H1 (cell line): Measurements from ENCODE around the gene HMCN2. TPM values are rescaled to one million over a fixed set of nuclear protein-coding genes. Genes with fewer than 3 reads are reported as not detected.

Source experiments
- CHD1 ChIP-seq: IDR thresholded peaks from 2 replicates; pipeline ENCODE4 v1.6.1; 2012; ENCODE audit warnings: low read depth, low read length, improper control_type of control experiment
- CTBP2 ChIP-seq: IDR thresholded peaks from 2 replicates; pipeline ENCODE4 v1.7.0; 2011; ENCODE audit warnings: borderline replicate concordance, mild to moderate bottlenecking, moderate library complexity, mixed read lengths, low read length; ENCODE audit not compliant: insufficient read depth, insufficient read length
- FOSL1 ChIP-seq: IDR thresholded peaks from 2 replicates; pipeline ENCODE4 v1.6.1; 2011; ENCODE audit warnings: mild to moderate bottlenecking, low read depth, low read length, moderate library complexity; ENCODE audit not compliant: insufficient read depth
- RNF2 ChIP-seq: fragments of 200-900, 300-1000 bp; sonication (generic); IDR thresholded peaks from 2 replicates; pipeline ENCODE4 v1.7.1; 2016; ENCODE audit warnings: borderline replicate concordance, low read depth, mild to moderate bottlenecking, antibody characterized with exemption, low read length; ENCODE audit not compliant: poor library complexity, severe bottlenecking; ENCODE audit errors: missing control alignments
- TEAD4 ChIP-seq: IDR thresholded peaks from 2 replicates; pipeline ENCODE4 v1.6.1; 2012; ENCODE audit warnings: low read depth, low read length, inconsistent platforms, mixed read lengths
- YY1 ChIP-seq: IDR thresholded peaks from 2 replicates; pipeline ENCODE4 v1.6.1; 2011; ENCODE audit warnings: low read depth, mild to moderate bottlenecking, low read length
- polyA plus RNA-seq, 7 experiments: library from polyadenylated mRNA; depleted of rRNA in 3 of 7; stranded (reverse) in 5 of 7; unstranded in 2 of 7; fragments of >200 nt in 5 of 7; fragments of 200-250 nt in 2 of 7; gene quantifications; 1 replicate in 5 of 7; 2 replicates in 1 of 7; 4 replicates in 1 of 7; pipeline versions ENCODE4 v1.2.1 to v1.2.3, GENCODE V29; 2011 to 2013; ENCODE audit warnings: missing spikeins in 2 of 7, mixed read lengths in 2 of 7
- total RNA-seq: library from RNA; stranded (reverse); fragmentation: NEBNext Ultra II Directional; extraction: Animal tissue kit (Norgen Biotek cat#: 25700); gene quantifications from 2 replicates; pipeline ENCODE4 v1.2.1, GENCODE V29; 2021
- TF ChIP-seq, protein P1 (sequence below): IDR thresholded peaks from 2 replicates; pipeline ENCODE4 v1.6.1; 2012; ENCODE audit warnings: inconsistent platforms

Gene HMCN2
- total and polyA plus RNA-seq, 2 of the 8 experiments (the other 6 are each of a cell fraction or from before 2014, with no cell fraction given) = 5.0 to 9.1 TPM

DNA sequence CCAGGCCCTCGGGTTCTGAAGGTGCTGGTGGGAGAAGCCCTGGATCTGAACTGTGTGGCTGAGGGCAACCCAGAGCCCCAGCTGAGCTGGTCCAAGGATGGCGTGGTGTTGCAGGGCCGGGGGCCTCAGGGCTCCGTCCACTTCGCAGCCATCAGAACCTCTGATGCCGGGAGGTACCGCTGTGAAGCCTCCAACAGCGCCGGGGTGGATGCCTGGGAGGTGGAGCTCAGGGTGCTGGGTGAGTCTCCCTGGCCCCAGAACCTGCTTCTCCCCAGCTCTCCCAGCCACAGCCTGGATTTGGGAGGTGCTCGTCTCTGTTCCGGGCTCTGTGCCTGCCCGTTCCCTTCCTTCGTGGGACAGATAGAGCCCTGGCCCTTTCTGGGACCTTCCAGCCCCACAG lies 75.6 kb downstream of the HMCN2 start (continued):
- TF ChIP-seq RNF2 (no peak), YY1 (no peak), TEAD4 (no peak), CHD1 (no peak), CTBP2 (no peak), FOSL1 (no peak)
- TF ChIP-seq, protein P1, sequence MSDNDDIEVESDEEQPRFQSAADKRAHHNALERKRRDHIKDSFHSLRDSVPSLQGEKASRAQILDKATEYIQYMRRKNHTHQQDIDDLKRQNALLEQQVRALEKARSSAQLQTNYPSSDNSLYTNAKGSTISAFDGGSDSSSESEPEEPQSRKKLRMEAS = no peak
- TF ChIP-seq, all 59 proteins: peak for 0
